ENCODE data around the gene LYPD1.
"Not testable (repeated sequence)": the region's sequence is repeated elsewhere in the genome, so short reads cannot be mapped to it uniquely, and the experiment has no call there.

The LYPD1 gene

GRCh38 chr2:132669908-132670495 is at the start of gene LYPD1:
LYPD1 (minus strand) TSS chr2:132670205; CDS start chr2:132669932, 273 bp downstream.
- DNase-seq (ENCODE audit: extremely low read depth in 1 of 2, low read depth in 1 of 2): no peak

- DNase-seq (ENCODE audit: extremely low read depth in 1 of 2, low read depth in 1 of 2): no peak
Measured at GRCh38 chr2:132719480-132719879, 49.5 kb upstream of the LYPD1 start.

- DNase-seq (ENCODE audit: extremely low read depth in 1 of 2, low read depth in 1 of 2): no peak
Measured at GRCh38 chr2:132716954-132717353, 46.9 kb upstream of the LYPD1 start.

GRCh38 chr2:132715386-132716351 is 45.7 kb upstream of the LYPD1 start:
- no peak for DNase-seq (ENCODE audit: extremely low read depth in 1 of 2, low read depth in 1 of 2)

- no peak for DNase-seq (ENCODE audit: extremely low read depth in 1 of 2, low read depth in 1 of 2)
Measured at GRCh38 chr2:132703396-132703795, 33.4 kb upstream of the LYPD1 start.

GRCh38 chr2:132701810-132702209 is 31.8 kb upstream of the LYPD1 start:
- no peak for DNase-seq (ENCODE audit: extremely low read depth in 1 of 2, low read depth in 1 of 2)

- not testable (repeated sequence) for DNase-seq (ENCODE audit: extremely low read depth in 1 of 2, low read depth in 1 of 2)
Measured at GRCh38 chr2:132699802-132700201, 29.8 kb upstream of the LYPD1 start.

GRCh38 chr2:132698347-132698746 is 28.3 kb upstream of the LYPD1 start:
- DNase-seq (ENCODE audit: extremely low read depth in 1 of 2, low read depth in 1 of 2): not testable (repeated sequence)

GRCh38 chr2:132697556-132698205 is 27.7 kb upstream of the LYPD1 start:
- DNase-seq (ENCODE audit: extremely low read depth in 1 of 2, low read depth in 1 of 2): no peak

GRCh38 chr2:132692816-132693215 is 22.8 kb upstream of the LYPD1 start:
- no peak for DNase-seq (ENCODE audit: extremely low read depth in 1 of 2, low read depth in 1 of 2)

GRCh38 chr2:132691556-132691955 is 21.6 kb upstream of the LYPD1 start:
- DNase-seq (ENCODE audit: extremely low read depth in 1 of 2, low read depth in 1 of 2): no peak

- no peak for DNase-seq (ENCODE audit: extremely low read depth in 1 of 2, low read depth in 1 of 2)
Measured at GRCh38 chr2:132690664-132691303, 20.8 kb upstream of the LYPD1 start.

GRCh38 chr2:132681766-132682165 is 11.8 kb upstream of the LYPD1 start:
- DNase-seq (ENCODE audit: extremely low read depth in 1 of 2, low read depth in 1 of 2): no peak

- DNase-seq (ENCODE audit: extremely low read depth in 1 of 2, low read depth in 1 of 2): no peak
Measured at GRCh38 chr2:132680544-132680943, 10.5 kb upstream of the LYPD1 start.

GRCh38 chr2:132678483-132678882 is 8.5 kb upstream of the LYPD1 start:
- DNase-seq (ENCODE audit: extremely low read depth in 1 of 2, low read depth in 1 of 2): no peak

- DNase-seq (ENCODE audit: extremely low read depth in 1 of 2, low read depth in 1 of 2): no peak
Measured at GRCh38 chr2:132677661-132678060, 7.7 kb upstream of the LYPD1 start.

GRCh38 chr2:132676999-132677398 is 7.0 kb upstream of the LYPD1 start:
- DNase-seq (ENCODE audit: extremely low read depth in 1 of 2, low read depth in 1 of 2): no peak

- DNase-seq (ENCODE audit: extremely low read depth in 1 of 2, low read depth in 1 of 2): no peak
Measured at GRCh38 chr2:132671151-132671835, 1.3 kb upstream of the LYPD1 start.

GRCh38 chr2:132670496-132671150 is 618 bp upstream of the LYPD1 start:
- no peak for DNase-seq (ENCODE audit: extremely low read depth in 1 of 2, low read depth in 1 of 2)

Data from activated CD8-positive, alpha-beta memory T cell treated with anti-CD3 and anti-CD28 coated beads for 1 hour (primary cell).